NAMALWA (cell line): Measurements from ENCODE around the gene MEGF10.
"Not testable (repeated sequence)": the region's sequence is repeated elsewhere in the genome, so short reads cannot be mapped to it uniquely, and the experiment has no call there.

Experiments used
- DNase-seq: peaks from one replicate; pipeline ENCODE4 v3.0.0-alpha.2; 2015; ENCODE audit warnings: low spot score

Gene MEGF10

GRCh38 chr5:127298036-127298429 lies 7.4 kb downstream of the MEGF10 start:
- no peak for DNase-seq

DNA sequence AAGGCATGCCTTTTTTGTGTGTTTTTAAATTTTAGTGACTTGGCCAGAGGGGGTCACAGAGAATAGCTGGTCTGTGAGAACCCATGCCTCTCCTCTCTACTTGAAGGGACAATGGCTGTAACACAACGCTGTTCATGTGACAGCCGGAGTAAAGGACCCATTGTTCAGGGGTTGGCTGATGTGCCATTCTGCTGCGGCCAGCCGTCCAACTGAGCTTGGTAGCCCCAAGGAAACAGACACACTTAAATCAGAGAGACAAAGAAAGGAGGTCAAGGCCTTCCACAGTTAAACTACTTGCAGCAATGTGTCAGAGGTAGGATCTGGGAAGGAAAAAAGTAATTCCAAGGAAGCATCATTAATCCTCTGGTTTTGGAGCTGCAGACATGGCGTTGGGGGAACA lies 8.1 kb downstream of the MEGF10 start:
- no peak for DNase-seq

GRCh38 chr5:127299678-127300077 lies 9.1 kb downstream of the MEGF10 start:
- no peak for DNase-seq

DNA sequence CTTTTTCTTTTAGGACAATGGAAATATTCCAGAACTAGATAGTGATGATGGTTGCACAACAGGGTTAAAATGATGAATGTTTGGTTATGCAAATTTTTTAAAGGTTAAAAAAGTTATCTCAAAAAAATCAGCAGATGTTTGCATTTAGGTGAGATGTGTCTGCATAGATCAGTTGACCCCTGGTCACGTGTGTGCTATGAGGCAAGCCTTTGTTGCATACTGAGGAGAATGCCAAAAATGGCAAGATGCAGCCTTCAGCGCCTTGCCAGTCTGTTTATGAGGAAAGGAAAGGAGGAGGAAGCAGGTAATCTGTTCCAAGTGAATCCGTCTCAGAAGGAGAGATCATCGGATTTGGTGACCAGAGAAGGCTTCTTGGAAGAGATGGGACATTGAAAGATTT lies 11.9 kb downstream of the MEGF10 start:
- DNase-seq = no peak

- no peak for DNase-seq
These were observed 12.8 kb downstream of the MEGF10 start for GRCh38 chr5:127303404-127303803.

GRCh38 chr5:127305493-127305892 lies 14.9 kb downstream of the MEGF10 start:
- DNase-seq = no peak

DNA sequence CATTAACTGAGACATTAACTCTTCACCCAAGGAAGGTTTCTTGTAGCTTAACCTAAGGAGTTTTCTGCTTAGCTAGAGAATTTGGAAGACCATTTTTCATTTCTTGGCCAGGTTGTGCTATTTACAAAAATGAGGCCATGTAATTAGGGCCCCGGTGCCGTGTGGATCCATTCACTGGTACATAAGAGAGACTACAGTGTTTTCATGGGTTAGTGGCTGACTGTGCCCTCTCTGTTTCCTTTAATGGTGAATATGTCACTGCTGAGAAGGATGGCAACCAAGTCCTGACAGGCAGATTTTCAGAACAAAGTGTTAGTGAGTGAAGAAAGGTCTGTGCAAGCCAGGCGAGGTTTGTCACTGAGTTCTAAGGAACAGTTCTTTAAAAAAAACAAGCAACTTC lies 15.4 kb downstream of the MEGF10 start:
- no peak for DNase-seq

GRCh38 chr5:127306647-127307046 lies 16.1 kb downstream of the MEGF10 start:
- no peak for DNase-seq

GRCh38 chr5:127307868-127308267 lies 17.3 kb downstream of the MEGF10 start:
- no peak for DNase-seq

DNA sequence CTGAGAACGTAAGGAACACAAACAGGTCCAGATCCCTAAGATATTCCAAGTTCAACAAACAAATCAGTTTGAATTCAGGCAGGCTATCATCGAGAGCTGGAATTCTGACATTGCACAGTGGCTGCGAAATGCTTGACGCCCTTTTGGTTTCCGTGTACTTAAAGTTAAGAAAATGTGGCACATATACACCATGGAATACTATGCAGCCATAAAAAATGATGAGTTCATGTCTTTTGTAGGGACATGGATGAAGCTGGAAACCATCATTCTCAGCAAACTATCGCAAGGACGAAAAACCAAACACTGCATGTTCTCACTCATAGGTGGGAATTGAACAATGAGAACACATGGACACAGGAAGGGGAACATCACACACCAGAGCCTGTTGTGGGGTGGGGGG lies 17.7 kb downstream of the MEGF10 start:
- DNase-seq = not testable (repeated sequence)

GRCh38 chr5:127308945-127309344 lies 18.3 kb downstream of the MEGF10 start:
- DNase-seq = no peak

- no peak for DNase-seq
These were observed 20.8 kb downstream of the MEGF10 start for GRCh38 chr5:127311349-127311748.

GRCh38 chr5:127311781-127312525 lies 21.4 kb downstream of the MEGF10 start:
- DNase-seq = no peak

- no peak for DNase-seq
These were observed 22.8 kb downstream of the MEGF10 start for GRCh38 chr5:127313379-127313778.

DNA sequence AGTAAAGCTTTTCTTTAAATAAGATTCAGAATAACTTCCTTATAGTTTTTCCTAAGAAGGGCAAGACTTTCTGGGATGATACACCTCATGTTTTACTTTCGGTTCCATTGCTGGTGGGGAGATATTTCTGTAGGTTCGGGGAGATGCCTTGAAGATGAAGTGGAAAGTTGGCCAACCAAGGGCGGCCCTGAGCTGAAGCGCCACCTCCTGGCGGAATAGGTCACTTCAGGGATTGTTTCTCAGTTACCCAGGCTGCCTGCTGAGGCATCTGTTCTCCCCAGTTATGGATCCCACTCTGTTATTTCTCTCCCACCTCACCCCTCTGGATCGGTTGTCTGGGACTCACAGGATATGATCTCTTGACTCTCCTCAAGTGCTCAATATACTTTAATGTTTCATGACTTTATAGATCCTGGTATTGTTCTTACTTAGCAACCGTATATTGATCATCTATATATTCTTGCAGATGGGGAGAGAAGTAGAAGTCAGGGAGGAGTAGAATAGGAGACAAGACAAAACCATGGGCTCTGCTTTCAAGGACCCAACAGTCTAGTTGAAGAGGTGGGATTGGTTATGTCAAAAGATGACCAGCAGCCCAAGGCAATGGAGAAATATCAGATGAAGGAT lies 23.4 kb downstream of the MEGF10 start:
- DNase-seq = peak; percentile 72

GRCh38 chr5:127316011-127316410 lies 25.4 kb downstream of the MEGF10 start:
- no peak for DNase-seq

DNA sequence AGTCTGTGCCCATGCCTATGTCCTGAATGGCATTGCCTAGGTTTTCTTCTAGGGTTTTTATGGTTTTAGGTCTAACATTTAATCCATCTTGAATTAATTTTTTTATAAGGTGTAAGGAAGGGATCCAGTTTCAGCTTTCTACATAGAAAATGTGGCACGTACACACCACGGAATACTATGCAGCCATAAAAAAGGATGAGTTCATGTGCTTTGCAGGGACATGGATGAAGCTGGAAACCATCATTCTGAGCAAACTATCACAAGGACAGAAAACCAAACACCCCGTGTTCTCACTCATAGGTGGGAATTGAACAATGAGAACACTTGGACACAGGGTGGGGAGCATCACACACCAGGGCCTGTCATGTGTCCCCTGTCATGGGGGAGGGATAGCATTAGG lies 26.8 kb downstream of the MEGF10 start:
- not testable (repeated sequence) for DNase-seq

GRCh38 chr5:127320032-127320965 lies 29.7 kb downstream of the MEGF10 start:
- DNase-seq = peak; percentile 16

GRCh38 chr5:127321465-127321864 lies 30.9 kb downstream of the MEGF10 start:
- no peak for DNase-seq

DNA sequence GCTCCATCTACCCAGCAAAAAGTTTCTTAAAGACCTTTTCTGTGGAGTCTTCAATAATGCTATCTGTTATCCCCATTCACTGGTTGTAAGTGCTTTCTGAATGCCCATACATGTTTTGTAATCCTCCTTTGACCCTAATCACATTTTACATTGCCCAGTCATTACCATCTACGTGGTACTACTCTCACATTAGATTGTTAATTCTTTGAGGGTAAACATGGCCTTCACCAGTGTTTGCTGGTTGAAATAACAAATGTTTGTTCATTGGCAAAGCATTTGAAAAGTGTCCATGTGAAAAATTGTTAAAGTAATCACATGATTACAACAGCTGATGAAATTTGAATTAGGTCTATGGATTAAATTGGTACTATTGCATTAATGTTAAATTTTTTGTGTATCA lies 31.8 kb downstream of the MEGF10 start:
- no peak for DNase-seq

DNA sequence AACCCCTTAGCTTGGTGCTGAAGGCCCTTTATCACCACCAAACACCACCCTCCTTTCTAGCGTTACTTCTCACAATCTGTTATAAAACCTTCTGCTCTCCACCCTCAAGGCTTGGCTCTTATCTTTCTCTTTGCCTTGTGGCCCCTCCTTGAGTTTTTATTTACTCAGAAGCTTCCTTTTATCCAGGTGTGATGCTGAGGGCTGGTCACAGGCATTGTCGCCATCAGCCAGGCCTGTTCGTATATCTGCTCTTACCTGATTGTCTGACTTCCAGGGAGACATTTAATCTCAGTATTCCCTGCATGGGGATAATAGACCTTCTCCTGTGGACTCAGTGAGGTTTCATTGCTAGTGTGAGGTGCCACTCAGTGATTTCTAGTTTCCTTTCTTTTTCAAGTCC lies 34.2 kb downstream of the MEGF10 start:
- DNase-seq = no peak

GRCh38 chr5:127326431-127326830 lies 35.8 kb downstream of the MEGF10 start:
- DNase-seq = no peak
